B cell (primary cell): ENCODE data around the gene LENEP. TPM values are rescaled to one million over a fixed set of nuclear protein-coding genes. Genes with fewer than 3 reads are reported as not detected.

Experiments used
- ATAC-seq: fragments of 200-7000 bp; cut with Tn5 transposase; one replicate; pipeline ENCODE4 v1.10.0; 2021; ENCODE audit warnings: low read depth, mild to moderate bottlenecking, moderate number of reproducible peaks, moderate library complexity
- CTCF ChIA-PET: fragments of 350-600 bp; sonication (Branson Sonifier 250); formaldehyde crosslinking; loops from one replicate; lab custom pipeline; 2021; ENCODE audit warnings: antibody characterized with exemption, inconsistent platforms; lab: Charles Lee
- POLR2A ChIA-PET: fragments of 350-600 bp; sonication (Branson Sonifier 250); formaldehyde crosslinking; loops from one replicate; lab custom pipeline; 2021; ENCODE audit warnings: antibody characterized with exemption; lab: Charles Lee
- DNase-seq: peaks from one replicate; pipeline ENCODE4 v3.0.0; 2013
- H2AFZ ChIP-seq: 2 replicates; pipeline ENCODE4 v1.6.1; 2012; ENCODE audit warnings: mild to moderate bottlenecking, low read depth, low read length; ENCODE audit not compliant: insufficient read depth, poor library complexity, severe bottlenecking
- H3K27ac ChIP-seq, 2 donors: 1 replicate in 1 of 2; 2 replicates in 1 of 2; pipeline ENCODE4 v1.5.1; 2012 to 2013; ENCODE audit warnings: low read length in 2 of 2, mild to moderate bottlenecking in 2 of 2, moderate library complexity in 1 of 2
- H3K27me3 ChIP-seq, 4 experiments: fragments of 200-600 bp in 1 of 4; sonication (generic) in 1 of 4; replicated peaks in 1 of 4; 1 replicate in 2 of 4; 2 replicates in 2 of 4; pipeline versions ENCODE4 v1.6.1 to v1.7.0; 2013 to 2016; ENCODE audit warnings: low read length in 3 of 4, mild to moderate bottlenecking in 2 of 4, mixed read lengths in 1 of 4, moderate library complexity in 1 of 4; ENCODE audit not compliant: insufficient read depth in 4 of 4, control insufficient read depth in 3 of 4; ENCODE audit errors: control extremely low read depth in 1 of 4
- H3K36me3 ChIP-seq, 2 experiments: replicated peaks in 1 of 2; 1 replicate in 1 of 2; 2 replicates in 1 of 2; pipeline versions ENCODE4 v1.6.1 to v1.7.1; 2013; ENCODE audit warnings: low read length in 1 of 2; ENCODE audit not compliant: insufficient read depth in 2 of 2, control insufficient read depth in 1 of 2; ENCODE audit errors: control extremely low read depth in 1 of 2, extremely low read depth in 1 of 2
- H3K4me1 ChIP-seq, 2 donors: fragments of 200-600 bp in 1 of 2; sonication (generic) in 1 of 2; 1 replicate in 1 of 2; 2 replicates in 1 of 2; pipeline versions ENCODE4 v1.5.1 to v1.6.1; 2013 to 2017; ENCODE audit warnings: low read length in 2 of 2; ENCODE audit not compliant: control insufficient read depth in 2 of 2, insufficient read depth in 2 of 2
- H3K4me2 ChIP-seq: replicated peaks from 2 replicates; pipeline ENCODE3; 2012; ENCODE audit warnings: mild to moderate bottlenecking, low read depth, low read length; ENCODE audit not compliant: poor library complexity, severe bottlenecking
- H3K4me3 ChIP-seq, 5 experiments: fragments of 200-600 bp in 1 of 5; sonication (generic) in 1 of 5; 1 replicate in 3 of 5; 2 replicates in 2 of 5; pipeline versions ENCODE4 v1.5.1 to v1.7.0; 2011 to 2016; ENCODE audit warnings: low read length in 4 of 5, mild to moderate bottlenecking in 4 of 5, low read depth in 2 of 5, control low read depth in 1 of 5, moderate library complexity in 1 of 5; ENCODE audit not compliant: insufficient read depth in 1 of 5; ENCODE audit errors: control extremely low read depth in 1 of 5, extremely low read depth in 1 of 5
- H3K79me2 ChIP-seq: fragments of 200-600 bp; sonication (generic); one replicate; pipeline ENCODE4 v1.6.0; 2016; ENCODE audit warnings: low read length; ENCODE audit not compliant: control insufficient read depth, insufficient read depth
- H3K9ac ChIP-seq: fragments of 200-600 bp; sonication (generic); 2 replicates; pipeline ENCODE4 v1.6.1; 2017; ENCODE audit warnings: mild to moderate bottlenecking, low read length, moderate library complexity
- H3K9me3 ChIP-seq, 3 donors: one replicate each; pipeline versions ENCODE4 v1.6.1 to v1.7.1; 2013; ENCODE audit warnings: low read length in 2 of 3; ENCODE audit not compliant: control insufficient read depth in 2 of 3, insufficient read depth in 1 of 3; ENCODE audit errors: control extremely low read depth in 1 of 3
- H4K20me1 ChIP-seq: 2 replicates; pipeline ENCODE4 v1.6.0; 2012; ENCODE audit warnings: mild to moderate bottlenecking, low read length; ENCODE audit not compliant: insufficient read depth, control insufficient read depth, poor library complexity, severe bottlenecking
- H3K27ac Mint-ChIP-seq: one replicate; pipeline ENCODE4 v1.8.0; 2021; ENCODE audit warnings: mixed read lengths
- H3K27me3 Mint-ChIP-seq: one replicate; pipeline ENCODE4 v1.8.0; 2021; ENCODE audit warnings: mixed read lengths
- H3K4me1 Mint-ChIP-seq: one replicate; pipeline ENCODE4 v1.8.0; 2021; ENCODE audit warnings: mixed read lengths
- H3K4me3 Mint-ChIP-seq: one replicate; pipeline ENCODE4 v1.8.0; 2021; ENCODE audit warnings: mixed read lengths
- H3K9me3 Mint-ChIP-seq: one replicate; pipeline ENCODE4 v1.8.0; 2022; ENCODE audit warnings: mixed read lengths; ENCODE audit not compliant: insufficient read depth
- CTCF ChIP-seq: fragments of 200-600 bp; IDR thresholded peaks from one replicate; pipeline ENCODE4 v1.8.0; 2022; ENCODE audit warnings: antibody characterized with exemption, mild to moderate bottlenecking
- EZH2 ChIP-seq: IDR thresholded peaks from 2 replicates; pipeline ENCODE4 v1.6.1; 2012; ENCODE audit warnings: borderline replicate concordance, low read depth, mild to moderate bottlenecking, moderate library complexity, low read length; ENCODE audit not compliant: insufficient read depth, poor library complexity, severe bottlenecking
- WGBS: methylation state at CpG from one replicate; pipeline ENCODE4 v1.1.5; 2013; ENCODE audit warnings: missing lambda C conversion rate; ENCODE audit not compliant: insufficient coverage; 5-methylcytosine and 5-hydroxymethylcytosine counted together
- intact Hi-C: fragments of 100-400 bp; cut with micrococcal nuclease; formaldehyde crosslinking; loops from one replicate; pipeline ENCODE4 v1.10.0; 2022
- polyA plus RNA-seq: library from polyadenylated mRNA; depleted of rRNA; stranded (reverse); fragments of >200 nt; gene quantifications from 2 replicates; pipeline ENCODE4 v1.2.3, GENCODE V29; 2012
- total RNA-seq, 2 donors: library from RNA; stranded (reverse); fragments of 120-200 nt in 1 of 2; gene quantifications; 1 replicate in 1 of 2; 2 replicates in 1 of 2; pipeline versions ENCODE4 v1.2.3 to v1.2.4, GENCODE V29; 2013 to 2022

The LENEP gene
- total and polyA plus RNA-seq, 2 donors (not counting 1 experiment from before 2014, with no cell fraction given), result 2.0 TPM; not detected in 1

- CTCF ChIA-PET, result interaction anchor here (0.8 to 18.4 kb wide), 8 partner anchors 12 to 83 kb away, joined by 3 to 295 read pairs (median 4); partner anchors contain the start of genes ADAM15, CKS1B and FLAD1
- DNase-seq, result peak; percentile 98
- Histone ChIP-seq H3K27ac (peak overlapping the region; percentile 73 to 80), H3K9ac (peak overlapping the region; percentile 91), H3K4me3 (peak overlapping the region; percentile 74 to 95 (median 86)), H3K4me1 (peaks cover 41 to 50% of the 10 kb centered on the region in 2 donors), H3K27me3 (no peaks in the 10 kb centered on the region), H4K20me1 (peaks cover 9% of the 10 kb centered on the region), H3K4me2 (peak overlapping the region; percentile 97), H3K79me2 (peaks cover 42% of the 10 kb centered on the region), H2AFZ (peak overlapping the region; percentile 90), H3K9me3 (no peaks in the 10 kb centered on the region), H3K36me3 (no peaks in the 10 kb centered on the region)
- POLR2A ChIA-PET, result interaction anchor here (0.6 to 7.4 kb wide), 7 partner anchors 13 to 322 kb away, joined by 3 to 74 read pairs (median 4); partner anchors contain the start of genes CKS1B and PMVK
- under 1% methylated on average over 31 of the region's 38 CpGs for WGBS
- TF ChIP-seq EZH2 (no peak), CTCF (no peak)
- peak overlapping the region; percentile 96 for H3K27ac Mint-ChIP-seq
- intact Hi-C loops, result loop anchor here (1.0 to 5.0 kb wide), 8 partner anchors 15 to 675 kb away; partner anchors contain the start of genes ADAR, ATP8B2, EFNA4 and FLAD1
- H3K4me3 Mint-ChIP-seq, result peak overlapping the region; percentile 90
- no peaks in the 10 kb centered on the region for H3K27me3 Mint-ChIP-seq
- H3K4me1 Mint-ChIP-seq, result peaks cover 51% of the 10 kb centered on the region
- H3K9me3 Mint-ChIP-seq, result no peaks in the 10 kb centered on the region
- peak; percentile 81 for ATAC-seq
These were observed 8.5 kb downstream of the LENEP start for GRCh38 chr1:155001675-155002463.
